Activated T-helper 1 cell treated with anti-CD3 and anti-CD28 coated beads, Interleukin-2, amount 50 U/mL, for 16 hours (primary cell): ENCODE measurements around the gene CSTA.

Experiments used
- DNase-seq, 2 donors: peaks; one replicate each; pipeline ENCODE4 v3.0.0-alpha.2; 2020; ENCODE audit warnings: low read depth in 1 of 2, low spot score in 1 of 2

The CSTA gene, protein sequence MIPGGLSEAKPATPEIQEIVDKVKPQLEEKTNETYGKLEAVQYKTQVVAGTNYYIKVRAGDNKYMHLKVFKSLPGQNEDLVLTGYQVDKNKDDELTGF

DNA sequence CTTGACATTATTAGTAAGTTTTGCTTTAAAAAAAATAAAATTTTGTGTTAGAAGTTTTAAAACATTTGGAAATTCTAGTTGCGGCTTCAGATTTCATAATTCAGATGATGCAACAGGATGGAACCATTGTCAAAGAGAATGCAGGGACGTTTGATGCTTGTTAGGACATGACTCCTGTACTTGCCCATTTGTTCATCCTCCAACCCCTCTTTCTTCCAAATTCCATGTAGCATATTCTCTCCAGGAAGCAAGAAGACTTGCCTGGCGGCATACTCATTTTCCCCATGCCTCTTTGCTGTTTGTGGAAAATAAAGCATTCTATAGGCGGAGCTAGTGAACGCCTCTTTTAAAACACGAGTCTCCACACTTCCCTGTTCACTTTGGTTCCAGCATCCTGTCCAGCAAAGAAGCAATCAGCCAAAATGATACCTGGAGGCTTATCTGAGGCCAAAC lies at the start of gene CSTA:
CSTA (plus strand) TSS at position 378 of the 453 bp plus-strand sequence; CDS start at position 423, 45 bp downstream.
- no peak for DNase-seq

GRCh38 chr3:122281891-122282290 lies 43.2 kb upstream of the CSTA start:
- DNase-seq: no peak

DNA sequence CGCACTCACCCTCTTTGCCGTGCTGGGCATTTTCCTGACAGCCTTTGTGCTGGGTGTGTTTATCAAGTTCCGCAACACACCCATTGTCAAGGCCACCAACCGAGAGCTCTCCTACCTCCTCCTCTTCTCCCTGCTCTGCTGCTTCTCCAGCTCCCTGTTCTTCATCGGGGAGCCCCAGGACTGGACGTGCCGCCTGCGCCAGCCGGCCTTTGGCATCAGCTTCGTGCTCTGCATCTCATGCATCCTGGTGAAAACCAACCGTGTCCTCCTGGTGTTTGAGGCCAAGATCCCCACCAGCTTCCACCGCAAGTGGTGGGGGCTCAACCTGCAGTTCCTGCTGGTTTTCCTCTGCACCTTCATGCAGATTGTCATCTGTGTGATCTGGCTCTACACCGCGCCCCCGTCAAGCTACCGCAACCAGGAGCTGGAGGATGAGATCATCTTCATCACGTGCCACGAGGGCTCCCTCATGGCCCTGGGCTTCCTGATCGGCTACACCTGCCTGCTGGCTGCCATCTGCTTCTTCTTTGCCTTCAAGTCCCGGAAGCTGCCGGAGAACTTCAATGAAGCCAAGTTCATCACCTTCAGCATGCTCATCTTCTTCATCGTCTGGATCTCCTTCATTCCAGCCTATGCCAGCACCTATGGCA lies 41.1 kb upstream of the CSTA start:
- DNase-seq: no peak

DNA sequence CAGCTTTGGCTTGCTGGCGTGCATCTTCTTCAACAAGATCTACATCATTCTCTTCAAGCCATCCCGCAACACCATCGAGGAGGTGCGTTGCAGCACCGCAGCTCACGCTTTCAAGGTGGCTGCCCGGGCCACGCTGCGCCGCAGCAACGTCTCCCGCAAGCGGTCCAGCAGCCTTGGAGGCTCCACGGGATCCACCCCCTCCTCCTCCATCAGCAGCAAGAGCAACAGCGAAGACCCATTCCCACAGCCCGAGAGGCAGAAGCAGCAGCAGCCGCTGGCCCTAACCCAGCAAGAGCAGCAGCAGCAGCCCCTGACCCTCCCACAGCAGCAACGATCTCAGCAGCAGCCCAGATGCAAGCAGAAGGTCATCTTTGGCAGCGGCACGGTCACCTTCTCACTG lies 40.6 kb upstream of the CSTA start:
- no peak for DNase-seq

- DNase-seq: no peak
Measured at GRCh38 chr3:122294359-122294758, 30.7 kb upstream of the CSTA start.

DNA sequence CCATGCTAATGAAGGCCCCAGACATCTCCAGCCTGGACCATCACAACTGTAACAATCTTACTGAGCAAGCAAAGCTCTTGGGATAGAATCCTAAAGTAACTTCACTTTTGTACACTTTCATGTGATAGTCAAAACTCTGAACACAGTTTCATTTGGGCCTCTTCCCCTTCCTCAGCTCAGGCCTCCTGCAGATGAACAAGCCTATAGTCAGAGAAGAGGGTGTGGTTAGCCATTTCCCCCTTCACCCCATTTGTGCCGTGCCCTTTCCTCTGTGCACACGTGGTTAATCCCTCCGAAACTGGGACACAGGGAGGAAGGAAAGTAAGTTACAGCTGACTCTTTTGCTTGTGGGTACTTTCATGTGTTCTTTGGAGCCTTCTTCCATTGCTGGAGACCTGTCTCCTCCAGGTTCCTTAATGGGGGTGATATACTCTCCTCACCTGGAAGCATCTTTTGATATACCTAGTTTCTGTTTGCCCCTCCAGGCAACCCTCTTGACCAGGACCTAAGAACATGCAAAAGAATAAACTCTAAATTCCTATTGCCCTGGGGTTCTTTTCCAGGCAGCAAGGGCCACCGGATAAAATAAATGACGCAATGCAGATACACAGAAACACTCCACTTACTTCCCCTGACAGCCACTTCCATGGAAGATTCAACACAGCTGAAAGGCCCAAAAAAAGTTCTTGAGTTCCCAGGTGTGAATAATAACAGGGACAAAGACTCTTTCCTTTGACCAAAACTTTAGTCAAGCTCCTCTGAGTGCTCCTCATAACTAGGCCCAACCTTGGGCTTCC lies 29.6 kb upstream of the CSTA start:
- no peak for DNase-seq

DNA sequence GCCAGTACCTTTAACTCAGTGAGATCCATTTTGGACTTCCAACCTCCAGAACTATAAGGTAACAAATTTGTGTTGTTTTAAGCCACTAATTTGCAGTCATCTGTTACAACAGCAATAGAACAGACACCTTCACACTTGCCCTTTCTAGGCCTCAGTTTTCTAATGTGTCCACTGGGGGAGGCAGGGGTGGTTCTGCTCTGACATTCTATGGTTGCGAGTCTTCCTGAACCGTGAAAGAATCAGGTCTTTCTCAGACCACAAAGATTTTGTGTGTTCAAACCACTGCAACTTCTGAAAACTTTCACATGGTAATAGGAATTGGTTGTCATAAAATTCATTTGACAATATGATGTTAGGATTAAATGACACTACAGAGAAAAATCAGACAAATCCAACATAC lies 26.8 kb upstream of the CSTA start:
- DNase-seq: no peak

GRCh38 chr3:122299215-122299614 lies 25.8 kb upstream of the CSTA start:
- no peak for DNase-seq

- no peak for DNase-seq
Measured at GRCh38 chr3:122299872-122300460, 25.1 kb upstream of the CSTA start.

DNA sequence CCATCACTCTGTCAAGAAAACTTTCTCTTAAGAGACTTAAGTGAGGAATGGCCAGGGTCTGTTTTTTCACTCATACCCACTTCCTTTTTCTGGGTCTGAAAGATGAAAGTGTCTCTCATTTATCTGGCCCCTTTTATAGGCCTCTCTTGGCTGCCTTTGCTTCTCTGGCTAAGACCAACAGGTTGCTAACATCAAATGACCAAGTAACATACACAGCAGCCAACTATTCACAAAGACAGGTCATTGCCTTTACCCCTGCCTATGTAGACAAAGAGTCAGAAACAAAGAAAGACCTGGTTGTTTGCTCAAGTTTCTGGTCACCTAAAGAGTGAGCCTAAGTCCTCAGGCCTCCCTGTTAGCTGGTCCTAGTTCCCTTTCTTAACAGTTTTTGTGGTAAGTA lies 24.0 kb upstream of the CSTA start:
- DNase-seq: no peak

DNA sequence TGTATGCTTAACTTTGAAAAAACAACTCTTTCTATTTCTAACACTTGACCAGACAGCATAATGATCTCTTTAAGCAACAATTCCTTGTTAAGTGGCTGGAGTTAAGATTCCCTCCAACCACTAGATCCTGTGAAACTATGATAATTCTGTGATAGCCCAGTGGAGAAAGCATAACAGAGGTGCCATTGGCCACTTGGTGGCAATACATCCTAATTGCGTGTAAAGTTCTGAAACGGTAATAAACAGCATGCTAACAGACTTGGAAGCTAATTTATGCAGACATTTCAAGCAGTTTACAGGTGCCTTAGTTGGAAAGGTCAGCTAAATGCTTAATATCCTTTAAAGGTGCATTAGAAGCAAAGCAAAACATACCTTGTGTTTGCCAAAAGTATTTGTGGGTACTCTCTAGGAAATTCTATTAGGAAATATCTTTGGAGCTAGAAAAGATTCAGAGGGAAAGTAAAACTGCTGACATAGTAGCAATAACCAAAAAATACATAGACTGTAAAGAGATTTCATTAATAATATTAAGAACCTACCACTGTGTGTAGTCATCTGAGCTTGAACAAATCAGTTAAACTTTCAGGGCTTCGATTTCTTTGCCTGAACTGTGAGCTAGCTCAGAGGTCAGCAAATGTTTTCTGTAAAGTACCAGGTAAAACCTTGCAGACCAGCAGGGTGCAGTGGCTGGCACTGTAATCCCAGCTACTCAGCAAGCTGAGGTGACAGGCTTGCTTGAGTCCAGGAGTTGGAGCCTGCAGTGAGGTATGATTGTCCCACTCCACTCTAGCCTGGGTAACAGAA lies 19.0 kb upstream of the CSTA start:
- DNase-seq: no peak

GRCh38 chr3:122306622-122306953 lies 18.5 kb upstream of the CSTA start:
- no peak for DNase-seq

GRCh38 chr3:122307094-122307687 lies 17.9 kb upstream of the CSTA start:
- no peak for DNase-seq

DNA sequence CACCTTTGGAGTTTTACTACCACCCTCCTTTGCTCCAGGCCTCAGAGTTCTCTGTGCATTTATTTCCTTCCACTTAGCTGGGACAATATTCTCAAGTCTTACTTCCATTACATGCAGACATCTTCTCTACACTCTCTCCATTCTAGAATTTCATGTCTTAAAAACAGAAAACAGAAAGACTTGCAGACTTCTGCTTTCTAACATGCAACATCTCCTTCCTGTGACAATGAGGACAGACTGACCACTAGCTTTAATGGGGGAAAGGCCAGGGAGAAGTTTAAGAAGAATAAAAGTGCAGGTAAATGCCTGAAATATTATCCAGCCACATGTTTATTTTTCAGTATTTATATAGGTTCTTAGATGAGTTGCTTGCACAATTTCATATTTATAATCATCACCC lies 17.1 kb upstream of the CSTA start:
- DNase-seq: no peak

- no peak for DNase-seq
Measured at GRCh38 chr3:122310361-122310760, 14.7 kb upstream of the CSTA start.

GRCh38 chr3:122312826-122313225 lies 12.2 kb upstream of the CSTA start:
- DNase-seq: no peak

DNA sequence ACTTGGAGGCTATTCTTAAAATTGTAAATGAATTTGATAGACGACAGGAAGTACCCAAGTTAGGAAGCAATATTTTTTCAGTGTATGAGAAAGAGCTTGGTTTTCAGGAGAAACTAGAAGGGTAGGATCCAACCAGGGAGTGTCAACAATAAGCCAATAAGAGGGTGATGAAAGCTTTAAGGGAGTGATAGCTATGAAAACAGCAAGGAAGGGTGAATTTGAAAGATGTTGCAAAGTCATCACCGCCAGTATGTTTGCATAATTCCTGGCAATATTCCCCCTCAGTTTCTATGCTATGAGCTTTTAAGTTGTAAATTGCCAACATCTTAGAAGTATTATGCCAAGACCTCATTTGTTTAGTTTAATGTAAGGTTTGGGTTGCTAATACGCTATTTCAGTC lies 11.8 kb upstream of the CSTA start:
- DNase-seq: no peak

- no peak for DNase-seq
Measured at GRCh38 chr3:122314228-122314876, 10.7 kb upstream of the CSTA start.

DNA sequence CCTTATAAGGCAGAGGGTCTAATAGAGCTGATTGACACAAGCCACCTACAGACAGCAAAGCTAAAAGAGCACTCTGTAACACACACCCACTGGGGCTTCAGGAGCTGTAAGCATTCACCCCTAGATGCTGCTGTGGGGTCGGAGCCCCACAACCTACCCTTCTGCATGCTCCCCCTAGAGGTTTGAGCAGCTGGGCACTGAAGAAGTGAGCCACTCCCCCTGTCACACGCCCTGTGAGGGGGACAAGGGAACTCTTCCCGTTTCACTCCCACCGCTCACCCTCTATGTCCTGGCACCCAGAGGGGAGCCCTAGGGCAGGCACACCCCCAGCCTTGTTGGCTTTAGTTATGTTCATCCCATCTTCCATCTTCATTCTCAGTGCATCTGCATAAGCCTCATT lies 9.4 kb upstream of the CSTA start:
- DNase-seq: no peak

DNA sequence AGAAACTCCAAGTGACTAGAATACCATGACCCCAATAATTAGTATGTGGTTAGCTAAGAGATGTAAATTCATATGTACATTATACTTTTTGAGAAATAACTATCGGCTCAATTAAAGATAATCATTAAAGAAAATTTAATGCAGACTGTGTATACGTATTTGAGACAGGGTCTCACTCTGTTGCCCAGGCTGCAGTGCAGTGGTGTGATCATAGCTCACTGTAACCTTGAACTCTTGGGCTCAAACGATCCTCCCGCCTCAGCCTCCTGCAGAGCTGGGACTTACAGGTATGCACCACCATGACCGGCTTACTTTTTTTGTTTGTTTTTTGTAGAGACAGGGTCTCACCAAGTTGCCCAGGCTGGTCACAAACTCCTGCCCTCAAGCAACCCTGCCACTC lies 8.7 kb upstream of the CSTA start:
- no peak for DNase-seq

DNA sequence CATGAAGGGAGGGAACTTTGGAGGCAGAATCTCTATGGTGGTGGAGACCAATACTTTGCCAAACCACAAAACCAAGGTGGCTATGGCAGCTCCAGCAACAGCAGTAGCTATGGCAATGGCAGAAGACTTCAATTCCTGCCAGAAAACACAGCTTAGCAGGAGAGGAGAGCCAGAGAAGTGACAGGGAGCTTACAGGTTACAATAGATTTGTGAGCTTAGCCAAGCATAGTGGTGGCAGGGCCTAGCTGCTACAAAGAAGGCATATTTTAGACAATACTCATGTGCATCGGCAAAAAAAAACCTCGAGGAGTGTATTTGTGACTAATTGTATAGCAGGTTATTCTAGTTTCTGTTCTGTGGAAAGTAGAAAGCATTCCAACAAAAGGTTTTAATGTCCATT lies 6.4 kb upstream of the CSTA start:
- DNase-seq: no peak
